Amygdala (tissue), 56 donors: ENCODE data around the gene SFT2D1.
A peak's percentile ranks its signal among the peaks of the same experiment; 100 is the strongest.
"Not testable (repeated sequence)": the region's sequence is repeated elsewhere in the genome, so short reads cannot be mapped to it uniquely, and the experiment has no call there.

Experiments
- DNase-seq, 56 donors: peaks; one replicate each; lab custom pipeline; 2025; lab: John Stamatoyannopoulos, UW

The SFT2D1 gene

DNA sequence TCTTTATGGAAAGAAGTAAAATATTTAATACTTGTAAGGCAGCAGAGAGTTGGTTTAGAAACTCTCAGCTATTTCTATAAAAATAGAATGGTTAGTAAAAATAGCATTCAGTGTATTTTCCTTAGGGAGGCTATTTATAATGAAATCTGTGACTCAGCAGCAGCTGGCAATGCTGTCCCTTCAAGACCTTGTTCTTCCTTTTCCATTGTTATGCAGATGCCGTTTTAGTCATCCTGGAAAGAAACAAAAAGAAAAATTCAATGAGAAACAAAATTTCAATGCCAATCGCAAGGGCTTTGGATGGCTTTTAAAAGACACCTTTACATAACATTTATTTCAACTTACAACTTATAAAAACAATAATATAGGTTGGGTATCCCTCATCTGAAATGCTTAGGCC lies 22.9 kb upstream of the SFT2D1 start:
- peak in 5 of 56 donors; percentile 2 to 36 (median 16) for DNase-seq

DNA sequence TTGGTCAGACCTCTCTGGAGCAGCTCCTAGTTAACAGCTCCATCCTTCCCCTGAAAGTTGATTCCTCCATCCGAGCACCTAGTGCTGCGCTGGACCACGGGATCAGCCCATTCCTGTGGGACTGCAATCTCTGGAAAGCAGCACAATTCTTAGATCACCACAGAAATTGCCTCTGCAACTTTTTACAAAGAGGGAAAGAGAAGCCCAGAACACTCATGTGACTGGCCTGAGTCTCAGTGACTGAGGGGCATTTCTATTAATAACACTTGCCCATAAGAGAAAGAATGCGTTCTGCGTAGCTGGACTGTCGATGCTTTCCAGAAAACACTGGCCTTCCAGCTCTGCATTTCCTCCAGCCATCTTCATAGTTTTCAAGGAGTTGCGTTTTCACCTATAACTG lies 22.1 kb upstream of the SFT2D1 start:
- DNase-seq, result peak in 3 of 56 donors; percentile 17 to 37 (median 19)

DNA sequence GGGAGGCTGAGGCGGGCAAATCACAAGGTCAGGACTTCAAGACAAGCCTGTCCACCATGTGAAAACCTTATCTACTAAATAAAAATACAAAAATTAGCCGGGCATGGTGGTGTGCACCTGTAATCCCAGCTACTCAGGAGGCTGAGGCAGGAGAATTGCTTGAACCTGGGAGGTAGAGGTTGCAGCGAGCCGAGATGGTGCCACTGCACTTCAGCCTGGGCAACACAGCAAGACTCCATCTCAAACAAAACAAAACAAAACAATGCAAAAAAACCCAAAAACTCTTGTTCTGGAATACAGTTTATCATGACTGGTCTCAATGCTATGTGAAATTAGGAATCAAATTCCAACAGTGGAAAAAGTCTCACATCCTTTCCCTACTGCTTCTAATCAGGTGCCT lies 20.1 kb upstream of the SFT2D1 start:
- DNase-seq, result not testable (repeated sequence)

DNA sequence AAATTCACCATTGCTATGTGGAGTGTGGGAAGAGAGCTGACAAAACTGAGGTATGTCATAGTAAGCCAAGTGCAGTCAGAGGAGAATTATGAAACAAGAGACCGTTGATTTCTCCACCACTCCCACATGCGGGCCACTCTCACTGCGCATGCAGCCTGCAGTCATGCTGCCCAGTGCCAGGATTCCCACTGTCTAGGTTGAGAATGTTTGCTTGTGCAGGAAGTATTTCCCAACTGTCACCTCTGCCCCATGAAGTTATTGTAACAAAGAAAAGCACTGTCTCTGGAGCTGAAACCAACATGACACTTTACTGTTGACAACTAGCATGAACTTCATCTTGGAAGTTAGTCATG lies 18.7 kb upstream of the SFT2D1 start:
- no peak for DNase-seq

DNA sequence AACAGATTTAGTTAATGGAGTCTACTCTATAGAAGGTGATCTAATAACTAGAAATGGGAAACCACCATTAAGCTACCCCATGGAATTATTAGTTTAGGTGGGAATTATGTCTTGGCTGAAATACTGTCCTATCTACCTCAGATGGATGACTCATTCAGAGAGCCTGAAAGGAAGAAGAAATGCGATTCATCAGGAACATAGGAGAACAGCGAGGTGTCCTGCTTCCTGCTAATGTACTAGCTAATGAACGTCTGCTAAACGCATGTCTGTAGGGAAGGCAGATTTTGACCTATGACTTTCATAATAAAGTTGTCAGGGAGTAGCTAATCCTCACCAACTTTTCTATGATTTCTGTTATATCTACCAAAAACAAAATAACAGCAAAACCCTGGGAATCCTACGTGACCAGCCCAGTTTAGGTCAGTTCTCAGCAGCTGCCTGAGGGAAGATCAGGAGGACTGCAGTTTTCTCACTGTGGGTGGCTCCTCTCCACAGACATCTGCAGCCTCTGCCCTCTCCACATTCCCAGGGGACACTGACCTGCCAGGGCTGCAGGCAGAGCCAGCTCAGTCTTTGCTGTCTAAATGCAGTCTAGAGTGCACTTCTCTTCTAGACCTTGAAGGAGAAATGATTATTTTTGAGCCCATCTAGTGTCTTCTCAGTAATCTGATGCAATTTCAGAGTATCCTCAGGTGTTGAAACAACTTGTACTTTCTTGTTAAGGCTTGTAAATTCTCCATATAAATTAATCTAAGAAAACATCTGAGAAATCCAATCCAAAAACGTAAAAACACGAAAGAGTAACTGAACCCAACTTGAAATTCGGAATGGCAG lies 18.1 kb upstream of the SFT2D1 start:
- DNase-seq, result no peak

DNA sequence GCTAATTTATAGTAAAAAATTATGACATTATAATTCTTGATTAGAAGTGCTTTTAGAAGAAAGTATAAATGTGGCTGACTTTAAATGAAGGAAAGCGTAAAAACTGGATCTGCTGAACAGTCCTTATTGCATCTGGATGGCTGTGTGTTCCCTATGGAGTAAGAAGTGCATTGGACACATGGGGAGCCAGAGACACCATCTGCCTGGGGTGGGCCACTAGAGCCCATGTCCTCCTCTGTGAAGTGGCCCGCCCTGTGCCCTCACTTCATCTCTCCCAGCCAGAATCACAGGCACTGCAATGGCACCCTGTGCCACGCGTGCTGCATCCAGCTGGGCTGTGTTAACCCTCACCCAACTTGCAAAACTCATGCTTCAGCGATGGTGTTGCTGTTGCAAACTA lies 13.2 kb upstream of the SFT2D1 start:
- DNase-seq, result no peak

DNA sequence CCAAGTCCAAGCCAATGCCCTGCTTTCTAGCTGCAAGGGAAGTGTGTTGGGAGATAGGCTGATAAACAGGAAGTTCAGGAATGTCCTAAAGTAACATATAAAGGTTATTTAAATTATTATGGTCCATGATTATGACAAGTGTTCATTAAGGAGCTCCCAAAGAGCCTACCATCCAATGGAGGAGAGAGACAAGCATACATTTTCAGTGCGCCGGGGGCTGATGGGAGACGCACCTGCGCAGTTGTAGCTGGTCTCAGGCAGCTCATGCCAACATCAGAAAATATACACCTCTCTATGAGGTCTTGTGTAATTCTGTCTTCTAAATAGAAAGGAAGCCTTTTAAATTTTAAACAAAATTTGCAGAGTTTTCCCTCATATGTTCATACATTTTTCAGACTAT lies 12.6 kb upstream of the SFT2D1 start:
- no peak for DNase-seq

DNA sequence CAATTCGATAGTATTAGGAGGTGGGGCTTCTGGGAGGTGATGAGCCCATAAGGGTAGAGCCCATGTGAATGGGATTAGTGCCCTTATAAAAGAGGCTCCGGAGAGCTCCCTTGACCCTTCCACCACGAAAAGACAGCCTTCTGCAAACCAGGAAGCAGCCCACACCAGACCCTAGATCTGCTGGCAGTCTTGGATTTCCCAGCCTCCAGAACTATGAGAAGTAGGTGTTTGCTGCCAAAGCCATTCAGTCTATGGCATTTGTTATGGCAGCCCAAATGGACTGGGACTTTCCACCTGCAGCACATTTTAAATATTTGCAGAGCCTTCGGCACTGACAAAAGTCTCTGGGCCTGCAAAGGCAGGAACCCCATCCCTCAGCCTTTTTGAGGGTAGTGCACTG lies 11.8 kb upstream of the SFT2D1 start:
- DNase-seq, result no peak

DNA sequence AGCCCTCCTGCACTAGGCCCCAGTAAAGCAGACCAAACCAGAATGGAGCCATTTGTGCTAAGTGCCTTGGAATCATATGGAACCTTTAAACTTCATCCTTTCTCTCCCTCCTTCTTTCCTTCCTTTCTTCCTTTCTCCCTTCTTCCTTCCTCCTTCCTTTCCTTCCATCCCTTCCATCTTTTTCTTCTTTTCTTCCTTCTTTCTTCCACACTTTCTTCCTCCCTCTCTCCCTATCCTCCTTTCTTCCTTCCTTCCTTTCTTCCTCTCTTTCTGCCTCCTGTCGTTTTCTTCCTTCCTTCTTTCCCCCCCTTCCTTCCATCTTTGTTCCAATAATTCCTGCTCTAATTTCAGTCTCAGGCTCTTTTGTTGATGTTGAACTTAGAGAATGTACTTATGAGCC lies 11.2 kb upstream of the SFT2D1 start:
- DNase-seq, result no peak

DNA sequence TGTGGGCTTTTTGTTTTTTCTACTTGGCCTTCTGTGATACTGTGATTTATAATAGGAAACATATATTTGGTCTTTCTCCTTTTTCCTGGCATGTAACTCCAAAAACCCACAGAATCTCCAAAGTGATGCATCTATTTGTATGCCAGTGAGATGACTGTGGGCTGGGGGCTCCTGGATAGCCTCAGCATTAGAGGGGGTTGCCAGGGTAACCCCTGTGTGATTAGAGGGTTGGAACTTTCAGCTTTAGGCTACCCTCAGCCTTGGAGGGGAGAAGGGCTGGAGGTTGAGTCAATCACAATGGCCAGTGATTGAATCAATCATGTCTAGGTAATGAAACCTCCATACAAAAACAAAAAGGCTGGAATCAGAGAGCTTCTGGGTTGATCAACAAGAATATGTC lies 10.6 kb upstream of the SFT2D1 start:
- DNase-seq, result no peak

DNA sequence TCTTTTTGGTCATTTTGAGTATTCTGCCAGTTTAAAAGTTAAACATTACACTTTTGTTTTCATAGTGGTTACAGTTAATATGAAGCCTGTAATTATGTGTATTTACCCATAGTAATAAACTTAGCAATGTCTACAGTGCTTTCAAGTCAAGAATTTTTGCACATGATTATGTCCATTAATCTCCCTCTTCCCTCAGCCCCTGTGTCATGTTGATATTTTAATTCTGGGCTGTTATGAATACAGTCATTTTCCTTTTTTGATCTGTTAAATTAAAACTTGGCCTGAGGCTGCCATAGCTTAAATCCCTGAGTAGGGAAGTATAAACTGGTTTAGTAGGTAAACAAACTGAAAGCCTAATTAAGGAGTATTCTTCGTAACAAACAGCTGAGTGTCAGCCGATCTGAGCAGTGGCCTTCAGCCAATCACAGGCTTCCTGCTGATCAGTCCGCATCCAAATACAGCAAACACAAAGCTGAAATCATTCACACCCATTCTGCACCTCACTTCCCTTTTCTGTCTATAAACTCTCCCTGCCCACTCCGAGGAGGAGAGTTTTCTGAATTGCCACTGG lies 9.5 kb upstream of the SFT2D1 start:
- DNase-seq, result peak in 10 of 56 donors; percentile 14 to 57 (median 28)

DNA sequence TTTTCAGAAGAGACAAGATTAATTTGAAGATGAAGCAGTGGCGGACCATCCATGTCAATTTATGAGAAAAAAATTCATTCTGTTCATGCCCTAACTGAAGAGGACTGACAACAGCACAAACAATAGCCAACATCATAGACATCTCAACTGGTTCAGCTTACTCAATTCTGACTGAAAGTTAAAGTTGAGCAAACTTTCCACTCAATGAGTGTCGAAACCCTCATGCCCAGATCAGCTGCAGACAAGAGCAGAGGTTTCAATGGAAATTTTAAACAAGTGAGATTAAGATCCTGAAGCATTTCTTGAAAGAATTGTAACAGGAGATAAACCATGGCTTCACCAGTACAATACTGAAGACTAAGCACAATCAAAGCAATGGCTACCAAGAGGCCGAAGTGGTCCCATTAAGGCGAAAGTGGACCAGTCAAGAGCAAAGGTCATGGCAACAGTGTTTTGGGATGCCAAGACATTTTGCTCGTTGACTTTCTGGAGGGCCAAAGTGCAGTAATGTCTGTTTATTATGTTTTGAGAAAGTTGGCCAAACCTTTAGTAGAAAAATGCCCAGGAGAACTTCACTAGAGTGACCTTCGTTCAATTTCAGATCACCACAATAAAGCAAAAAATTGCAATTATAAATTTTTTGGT lies 6.1 kb upstream of the SFT2D1 start:
- no peak for DNase-seq

DNA sequence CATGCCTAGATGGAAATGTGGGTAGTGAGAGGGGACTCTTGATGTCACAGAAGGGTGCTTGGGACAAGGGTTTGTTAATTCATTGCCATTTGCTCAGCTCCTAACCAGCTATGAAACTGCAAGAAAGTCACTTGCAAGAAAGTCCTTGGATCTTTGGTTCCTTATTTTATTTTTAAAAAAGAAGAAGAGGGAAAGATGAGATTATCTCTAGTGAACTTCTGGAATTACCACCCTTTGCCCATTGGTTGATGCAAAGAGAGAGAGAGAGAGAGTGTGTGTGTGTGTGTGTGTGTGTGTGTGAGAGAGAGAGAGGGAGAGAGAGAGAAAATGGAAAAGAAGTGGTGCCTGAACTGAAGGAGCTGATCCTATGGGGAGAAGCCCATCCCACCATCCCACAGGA lies 4.6 kb upstream of the SFT2D1 start:
- DNase-seq, result no peak

DNA sequence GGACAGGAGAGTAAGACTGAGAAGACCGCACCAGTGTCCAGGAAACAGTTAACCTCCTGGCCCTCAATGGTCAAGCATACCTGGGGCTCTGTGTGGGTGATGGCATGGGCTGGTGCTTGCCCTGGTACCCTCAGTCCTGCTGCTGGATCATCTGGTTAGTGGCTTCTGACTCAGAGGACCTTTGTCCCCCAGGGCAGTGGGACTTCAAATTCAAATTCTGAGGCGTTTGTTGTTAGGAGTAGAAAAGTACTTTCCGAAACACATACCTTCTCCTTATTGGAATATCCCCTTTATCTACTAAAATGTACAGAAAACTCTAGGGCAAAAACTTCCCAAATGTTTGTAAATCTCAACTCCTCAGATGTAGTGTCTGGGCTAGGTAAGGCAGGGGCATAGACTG lies 4.1 kb upstream of the SFT2D1 start:
- DNase-seq, result no peak

DNA sequence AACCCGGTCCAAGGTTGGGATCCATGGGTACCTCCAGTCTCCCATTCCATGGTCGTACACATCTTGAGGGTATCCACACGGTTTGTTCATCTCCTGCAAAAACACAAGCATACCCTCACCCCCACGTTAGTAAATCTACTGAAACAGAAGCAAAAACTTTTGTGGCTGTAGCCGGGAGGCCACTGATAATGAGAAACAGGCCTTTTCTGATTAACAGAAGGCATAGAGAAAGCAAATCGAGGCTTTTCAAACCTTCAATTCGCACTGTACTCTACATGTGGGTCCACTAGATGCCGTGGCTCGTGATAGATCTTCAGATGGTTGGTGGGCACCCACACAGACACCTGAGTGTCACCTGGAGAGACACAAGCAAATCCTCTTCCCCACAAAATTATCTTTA lies 3.3 kb upstream of the SFT2D1 start:
- not testable (repeated sequence) for DNase-seq

DNA sequence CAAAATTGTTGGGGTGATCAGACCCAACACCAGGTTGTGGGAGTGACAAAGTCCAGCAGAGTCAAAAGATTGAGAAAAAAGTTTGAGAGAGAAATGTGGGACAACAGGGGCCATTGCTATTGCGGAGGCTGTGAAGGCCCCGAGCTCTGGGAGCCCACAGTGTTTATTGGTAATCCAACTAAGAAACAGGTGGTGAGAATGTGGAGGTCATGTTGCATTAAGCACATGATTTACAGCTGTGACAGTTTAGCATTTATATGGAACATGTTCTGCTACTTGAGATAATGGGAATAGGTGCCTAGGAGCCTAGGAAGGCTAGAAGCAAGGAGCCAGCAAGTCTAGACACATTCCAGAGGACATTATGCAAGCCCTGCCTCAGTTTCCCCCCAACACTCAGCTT lies 2.6 kb upstream of the SFT2D1 start:
- DNase-seq, result not testable (repeated sequence)

DNA sequence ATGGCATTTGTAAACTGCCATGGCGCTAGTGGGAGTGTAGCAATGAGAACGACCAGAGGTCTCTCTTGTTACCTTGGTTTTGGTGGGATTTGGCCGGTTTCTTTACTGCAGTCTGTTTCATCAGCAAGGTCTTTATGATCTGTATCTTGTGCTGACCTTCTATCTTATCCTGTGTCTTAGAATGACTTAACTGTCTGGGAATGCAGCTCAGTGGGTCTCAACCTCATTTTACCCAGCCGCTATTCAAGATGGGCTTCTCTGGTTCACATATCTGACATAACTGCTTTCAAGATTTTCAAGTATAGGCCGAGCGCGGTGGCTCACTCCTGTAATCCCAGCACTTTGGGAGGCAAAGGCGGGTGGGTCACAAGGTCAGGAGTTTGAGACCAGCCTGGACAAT lies 1.9 kb upstream of the SFT2D1 start:
- DNase-seq, result no peak

DNA sequence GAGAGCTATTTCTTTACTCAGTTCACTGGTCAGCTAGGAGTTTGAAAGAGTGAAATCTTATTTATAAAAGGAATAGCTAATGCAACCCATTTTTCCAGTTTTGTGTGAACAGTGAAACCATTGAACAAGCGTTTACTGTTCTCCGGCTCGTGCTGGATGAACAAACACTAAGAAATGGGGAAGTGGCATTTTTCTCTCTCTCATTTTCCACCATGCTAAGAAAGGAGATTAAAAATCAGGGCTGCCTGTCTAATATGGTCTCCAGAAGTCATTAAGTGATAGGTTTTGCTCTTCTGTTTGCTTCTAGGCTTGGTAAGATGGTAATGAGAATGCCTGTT lies 774 bp upstream of the SFT2D1 start:
- no peak for DNase-seq

DNA sequence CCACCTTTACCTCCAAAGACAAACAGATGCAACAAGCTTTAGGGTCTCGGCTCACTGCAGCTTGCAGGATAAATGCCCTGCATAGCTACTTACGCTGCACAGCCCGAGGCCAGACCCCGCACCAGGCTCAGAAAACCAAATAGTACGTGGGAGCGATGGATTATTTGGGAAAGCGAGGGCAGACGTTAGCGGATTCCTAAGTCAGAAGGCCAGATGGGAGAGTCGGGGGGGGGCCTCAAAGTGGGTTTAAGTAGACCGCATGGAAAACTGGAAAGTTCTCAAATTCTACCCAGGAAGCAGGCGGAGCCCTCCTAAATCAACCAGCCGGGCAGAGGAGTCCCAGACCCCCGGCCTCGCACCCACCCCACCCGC lies 382 bp downstream of the SFT2D1 start:
- no peak for DNase-seq

DNA sequence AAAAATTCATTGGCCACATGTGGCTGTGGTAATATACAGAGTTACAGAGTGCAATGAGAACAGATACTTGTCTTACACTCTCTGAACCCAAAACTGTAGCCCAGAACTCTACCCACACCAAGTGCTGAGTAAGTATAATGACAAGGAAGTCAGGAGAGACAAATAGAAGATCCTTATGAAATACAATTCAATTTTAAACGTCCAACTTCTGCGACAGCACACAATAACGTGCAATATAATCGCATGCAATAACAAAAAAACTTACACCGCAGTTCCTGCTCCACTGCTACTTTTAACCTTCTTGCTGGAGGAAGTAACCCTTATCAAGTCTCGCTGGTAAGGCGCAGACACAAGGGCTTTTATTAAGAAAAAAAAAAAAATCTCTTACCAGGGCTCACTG lies 881 bp downstream of the SFT2D1 start:
- no peak for DNase-seq

DNA sequence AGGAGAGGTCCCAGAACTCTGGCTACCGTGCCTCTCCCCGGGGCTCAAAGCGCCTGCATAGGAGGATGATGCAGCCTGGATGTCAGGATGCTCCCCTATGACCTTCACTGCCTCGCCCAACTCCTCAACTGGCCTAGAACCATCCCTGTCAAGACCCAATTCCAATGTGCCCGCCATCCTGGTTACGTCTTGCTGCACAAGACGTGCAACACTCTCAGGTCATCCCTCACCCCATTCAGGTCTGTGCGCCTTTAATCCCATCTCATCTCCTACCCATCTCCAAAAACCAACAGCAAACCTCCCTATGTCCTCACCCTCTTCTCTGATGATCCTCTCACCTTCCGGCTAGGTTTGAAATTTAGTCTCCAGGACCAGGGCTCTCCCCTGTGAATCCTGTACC lies 3.5 kb downstream of the SFT2D1 start:
- no peak for DNase-seq

DNA sequence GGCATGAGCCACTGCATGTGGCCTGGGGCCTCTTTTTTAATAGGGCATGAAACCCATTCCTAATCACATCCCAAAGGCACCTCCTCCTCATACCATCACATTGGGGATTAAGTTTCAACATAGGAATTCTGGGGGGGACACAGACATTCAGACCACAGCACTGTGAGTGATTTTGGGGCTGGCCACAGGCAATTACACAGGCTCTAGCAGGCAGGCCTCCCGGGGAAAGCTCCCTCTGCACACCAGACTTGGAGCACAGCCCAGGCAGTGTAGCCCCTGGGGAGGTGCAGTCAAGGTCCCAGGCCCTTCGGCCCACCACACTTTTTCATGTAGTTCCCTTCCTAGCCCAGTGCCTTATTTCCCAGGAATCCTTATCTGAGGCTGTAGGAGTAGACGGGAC lies 5.5 kb downstream of the SFT2D1 start:
- DNase-seq, result no peak
